Ovary (tissue), 3 donors: ENCODE data around the gene OGFOD3.

Experiments used
- EP300 ChIP-seq: sonication (generic); formaldehyde crosslinking; IDR thresholded peaks from one replicate; pipeline ENCODE4 v1.6.1; 2017; ENCODE audit warnings: antibody characterized with exemption
- POLR2A ChIP-seq: fragments of 450-650 bp; IDR thresholded peaks from one replicate; pipeline ENCODE4 v1.6.1; 2017; ENCODE audit warnings: antibody characterized with exemption, mild to moderate bottlenecking, moderate library complexity
- TF ChIP-seq, protein P1 (sequence below), 3 donors: fragments of 450-650 bp in 2 of 3; fragments of 200-600 bp in 1 of 3; IDR thresholded peaks; one replicate each; pipeline versions ENCODE4 v1.5.1 to v1.8.0; 2016 to 2022; ENCODE audit warnings: antibody characterized with exemption in 3 of 3, mild to moderate bottlenecking in 1 of 3
- donor health status: DM: no; HTN: no; CAD: no.

GRCh38 chr17:82378741-82379021 is 39.7 kb downstream of the OGFOD3 start:
- TF ChIP-seq, protein P1, sequence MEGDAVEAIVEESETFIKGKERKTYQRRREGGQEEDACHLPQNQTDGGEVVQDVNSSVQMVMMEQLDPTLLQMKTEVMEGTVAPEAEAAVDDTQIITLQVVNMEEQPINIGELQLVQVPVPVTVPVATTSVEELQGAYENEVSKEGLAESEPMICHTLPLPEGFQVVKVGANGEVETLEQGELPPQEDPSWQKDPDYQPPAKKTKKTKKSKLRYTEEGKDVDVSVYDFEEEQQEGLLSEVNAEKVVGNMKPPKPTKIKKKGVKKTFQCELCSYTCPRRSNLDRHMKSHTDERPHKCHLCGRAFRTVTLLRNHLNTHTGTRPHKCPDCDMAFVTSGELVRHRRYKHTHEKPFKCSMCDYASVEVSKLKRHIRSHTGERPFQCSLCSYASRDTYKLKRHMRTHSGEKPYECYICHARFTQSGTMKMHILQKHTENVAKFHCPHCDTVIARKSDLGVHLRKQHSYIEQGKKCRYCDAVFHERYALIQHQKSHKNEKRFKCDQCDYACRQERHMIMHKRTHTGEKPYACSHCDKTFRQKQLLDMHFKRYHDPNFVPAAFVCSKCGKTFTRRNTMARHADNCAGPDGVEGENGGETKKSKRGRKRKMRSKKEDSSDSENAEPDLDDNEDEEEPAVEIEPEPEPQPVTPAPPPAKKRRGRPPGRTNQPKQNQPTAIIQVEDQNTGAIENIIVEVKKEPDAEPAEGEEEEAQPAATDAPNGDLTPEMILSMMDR (IDR thresholded peaks at IDR 0.05) = no peak
- TF ChIP-seq EP300 = no peak
- no peak for TF ChIP-seq POLR2A
